Small intestine (tissue), 7 donors: ENCODE data around the gene SDK2. TPM values are rescaled to one million over a fixed set of nuclear protein-coding genes. Genes with fewer than 3 reads are reported as not detected.

Experiments
- DNase-seq, 2 donors: peaks; one replicate each; pipeline versions ENCODE4 v3.0.0 to v3.0.0-alpha.2; 2013
- FAIRE-seq: peaks from 2 replicates; lab custom pipeline; 2012; peaks lifted over from hg19 to GRCh38; lab: Jason Lieb, UNC
- H3K27ac ChIP-seq, 3 donors: one replicate each; pipeline ENCODE4 v1.5.1; 2013; ENCODE audit warnings: low read length in 2 of 3, mild to moderate bottlenecking in 2 of 3, control low read depth in 1 of 3, inconsistent platforms in 1 of 3, low read depth in 1 of 3, moderate library complexity in 1 of 3
- H3K27me3 ChIP-seq, 3 donors: one replicate each; pipeline ENCODE4 v1.6.1; 2013; ENCODE audit warnings: low read length in 3 of 3, inconsistent platforms in 1 of 3; ENCODE audit not compliant: control insufficient read depth in 3 of 3, insufficient read depth in 3 of 3
- H3K36me3 ChIP-seq, 3 donors: one replicate each; pipeline ENCODE4 v1.6.1; 2013; ENCODE audit warnings: low read length in 3 of 3, inconsistent platforms in 1 of 3, low read depth in 1 of 3, mild to moderate bottlenecking in 1 of 3, moderate library complexity in 1 of 3; ENCODE audit not compliant: control insufficient read depth in 3 of 3, insufficient read depth in 2 of 3
- H3K4me1 ChIP-seq, 3 donors: one replicate each; pipeline ENCODE4 v1.6.1; 2013; ENCODE audit warnings: low read length in 2 of 3, inconsistent platforms in 1 of 3, low read depth in 1 of 3, mild to moderate bottlenecking in 1 of 3, moderate library complexity in 1 of 3; ENCODE audit not compliant: control insufficient read depth in 3 of 3, insufficient read depth in 2 of 3
- H3K4me3 ChIP-seq, 3 donors: one replicate each; pipeline ENCODE4 v1.5.1; 2013; ENCODE audit warnings: low read length in 3 of 3, control low read depth in 1 of 3, inconsistent platforms in 1 of 3, low read depth in 1 of 3, mild to moderate bottlenecking in 1 of 3, moderate library complexity in 1 of 3
- H3K9me3 ChIP-seq, 2 donors: one replicate each; pipeline ENCODE4 v1.6.1; 2013; ENCODE audit warnings: low read depth in 1 of 2, low read length in 1 of 2; ENCODE audit not compliant: control insufficient read depth in 2 of 2, insufficient read depth in 1 of 2
- WGBS, 3 donors: extraction: QIAGEN DNeasy Blood & Tissue Kit; methylation state at CpG; one replicate each; pipeline ENCODE4 v1.1.7; 2013; 5-methylcytosine and 5-hydroxymethylcytosine counted together
- polyA plus RNA-seq, 4 donors: library from polyadenylated mRNA; stranded (reverse) in 3 of 4; unstranded in 1 of 4; fragments of 200-250 nt in 3 of 4; fragments of 120-200 nt in 1 of 4; gene quantifications; one replicate each; pipeline versions ENCODE4 v1.2.1 to v1.2.3, GENCODE V29; 2013
- donor health status: healthy with polysubstance abuse.
- donor health status: control.
- donor health status: control.
- donor health status: Bipolar disorder and iron deficiency.
- donor health status: healthy.

SDK2 gene
- polyA plus RNA-seq, 4 donors, result under 0.01 to 1.1 (median 0.10) TPM

- H3K27ac ChIP-seq, result peak overlapping the region in 1 of 3 donors; percentile 33
- WGBS, 3 donors, result 83 to 86% (median 85%) methylated on average over 8 of the region's 8 CpGs
- no peak for DNase-seq
- H3K4me1 ChIP-seq, result peaks cover 0 to 6% (median 0%) of the 10 kb centered on the region in 3 donors
- no peaks in the 10 kb centered on the region for H3K9me3 ChIP-seq
- no peak for FAIRE-seq
- no peaks in the 10 kb centered on the region for H3K36me3 ChIP-seq
- no peak overlapping the region for H3K4me3 ChIP-seq
- H3K27me3 ChIP-seq, result no peaks in the 10 kb centered on the region
These were observed 287.6 kb downstream of the SDK2 start for GRCh38 chr17:73356561-73357170.

- WGBS, 3 donors, result 91 to 94% (median 92%) methylated on average over 19 to 21 of the region's 21 CpGs
- DNase-seq (no peak), FAIRE-seq (no peak)
- H3K4me1 ChIP-seq, result peaks cover 0 to under 1% (median 0%) of the 10 kb centered on the region in 3 donors
- no peaks in the 10 kb centered on the region for H3K36me3 ChIP-seq
- H3K27me3 ChIP-seq, result no peaks in the 10 kb centered on the region
- H3K4me3 ChIP-seq, result no peak overlapping the region
- H3K27ac ChIP-seq, result no peak overlapping the region
- H3K9me3 ChIP-seq, result peaks cover 0 to 2% of the 10 kb centered on the region in 2 donors
These were observed 289.6 kb downstream of the SDK2 start for GRCh38 chr17:73354423-73355284.

GRCh38 chr17:73352261-73352660 is 292.0 kb downstream of the SDK2 start:
- no peak overlapping the region for H3K27ac ChIP-seq
- no peaks in the 10 kb centered on the region for H3K27me3 ChIP-seq
- DNase-seq (no peak), FAIRE-seq (no peak)
- peaks cover 0 to 2% of the 10 kb centered on the region in 2 donors for H3K9me3 ChIP-seq
- no peaks in the 10 kb centered on the region for H3K36me3 ChIP-seq
- WGBS, 3 donors, result 88 to 91% (median 90%) methylated on average over 13 of the region's 13 CpGs
- no peak overlapping the region for H3K4me3 ChIP-seq
- peaks cover 0 to 10% (median 0%) of the 10 kb centered on the region in 3 donors for H3K4me1 ChIP-seq

GRCh38 chr17:73351764-73352163 is 292.5 kb downstream of the SDK2 start:
- Histone ChIP-seq H3K36me3 (no peaks in the 10 kb centered on the region), H3K4me1 (peaks cover 0 to 11% (median 0%) of the 10 kb centered on the region in 3 donors), H3K9me3 (peaks cover 0 to 2% of the 10 kb centered on the region in 2 donors), H3K27me3 (no peaks in the 10 kb centered on the region), H3K27ac (no peak overlapping the region), H3K4me3 (no peak overlapping the region)
- 64 to 75% (median 71%) methylated on average over 3 of the region's 3 CpGs for WGBS, 3 donors
- no peak for FAIRE-seq
- DNase-seq, result no peak

GRCh38 chr17:73350864-73351263 is 293.4 kb downstream of the SDK2 start:
- Histone ChIP-seq H3K27ac (no peak overlapping the region), H3K9me3 (peaks cover 0 to 2% of the 10 kb centered on the region in 2 donors), H3K4me3 (no peak overlapping the region), H3K4me1 (peaks cover 0 to 11% (median 0%) of the 10 kb centered on the region in 3 donors), H3K27me3 (no peaks in the 10 kb centered on the region), H3K36me3 (no peaks in the 10 kb centered on the region)
- no peak for FAIRE-seq
- 91 to 95% (median 92%) methylated on average over 4 to 5 of the region's 5 CpGs for whole genome bisulfite sequencing, 3 donors
- DNase-seq, result no peak

- no peak for FAIRE-seq
- no peaks in the 10 kb centered on the region for H3K36me3 ChIP-seq
- peak overlapping the region in 2 of 3 donors; percentile 26 to 60 for H3K27ac ChIP-seq
- DNase-seq, result no peak
- H3K4me1 ChIP-seq, result peaks cover 0 to 11% (median 0%) of the 10 kb centered on the region in 3 donors
- H3K9me3 ChIP-seq, result peaks cover 0 to 2% of the 10 kb centered on the region in 2 donors
- H3K4me3 ChIP-seq, result no peak overlapping the region
- no peaks in the 10 kb centered on the region for H3K27me3 ChIP-seq
- WGBS, 3 donors, result 94 to 97% (median 95%) methylated on average over 9 of the region's 9 CpGs
These were observed 294.6 kb downstream of the SDK2 start for GRCh38 chr17:73349647-73350046.

- H3K27me3 ChIP-seq, result no peaks in the 10 kb centered on the region
- no peak for FAIRE-seq
- H3K9me3 ChIP-seq, result peaks cover 0 to 2% of the 10 kb centered on the region in 2 donors
- no peaks in the 10 kb centered on the region for H3K36me3 ChIP-seq
- no peak overlapping the region for H3K4me3 ChIP-seq
- H3K27ac ChIP-seq, result peak overlapping the region in 2 of 3 donors; percentile 26 to 60
- no peak for DNase-seq
- 65 to 80% (median 78%) methylated on average over 6 of the region's 6 CpGs for WGBS, 3 donors
- peaks cover 0 to 11% (median 0%) of the 10 kb centered on the region in 3 donors for H3K4me1 ChIP-seq
These were observed 295.1 kb downstream of the SDK2 start for GRCh38 chr17:73349138-73349537.

- FAIRE-seq (no peak), DNase-seq (no peak)
- H3K9me3 ChIP-seq, result peaks cover 0 to 2% of the 10 kb centered on the region in 2 donors
- no peaks in the 10 kb centered on the region for H3K27me3 ChIP-seq
- peak overlapping the region in 2 of 3 donors; percentile 26 to 60 for H3K27ac ChIP-seq
- H3K36me3 ChIP-seq, result no peaks in the 10 kb centered on the region
- H3K4me1 ChIP-seq, result peaks cover 0 to 11% (median 0%) of the 10 kb centered on the region in 3 donors
- WGBS, 3 donors, result 56 to 65% (median 59%) methylated on average over 4 of the region's 4 CpGs
- no peak overlapping the region for H3K4me3 ChIP-seq
These were observed 295.5 kb downstream of the SDK2 start for GRCh38 chr17:73348829-73349095.
